ENCODE results near the gene FAM234B. TPM values are rescaled to one million over a fixed set of nuclear protein-coding genes. Genes with fewer than 3 reads are reported as not detected.

Gene FAM234B
- total RNA-seq, 1 experiment from 2014 or later, result 5.7 TPM

DNA sequence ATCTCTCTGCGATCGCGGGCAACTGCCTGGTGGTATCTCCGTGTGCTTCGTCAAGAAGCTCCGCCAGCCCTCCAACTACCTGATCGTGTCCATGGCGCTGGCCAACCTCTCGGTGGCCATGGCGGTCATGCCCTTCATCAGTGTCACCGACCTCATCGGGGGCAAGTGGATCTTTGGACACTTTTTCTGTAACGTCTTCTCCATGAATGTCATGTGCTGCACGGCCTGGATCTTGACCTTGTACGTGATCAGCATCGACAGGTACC, 42.5 kb upstream of the FAM234B start:
- POLR2A ChIA-PET, result interaction anchor here (0.9 to 1.9 kb wide), 6 partner anchors 84 to 221 kb away, joined by 3 to 7 read pairs (median 4); partner anchors contain the start of gene EMP1
- DNase-seq (ENCODE audit: unreplicated experiment), result no peak
- H3K27ac Mint-ChIP-seq (ENCODE audit: low read depth, unreplicated experiment), result no peak overlapping the region
- TF ChIP-seq, protein P1, sequence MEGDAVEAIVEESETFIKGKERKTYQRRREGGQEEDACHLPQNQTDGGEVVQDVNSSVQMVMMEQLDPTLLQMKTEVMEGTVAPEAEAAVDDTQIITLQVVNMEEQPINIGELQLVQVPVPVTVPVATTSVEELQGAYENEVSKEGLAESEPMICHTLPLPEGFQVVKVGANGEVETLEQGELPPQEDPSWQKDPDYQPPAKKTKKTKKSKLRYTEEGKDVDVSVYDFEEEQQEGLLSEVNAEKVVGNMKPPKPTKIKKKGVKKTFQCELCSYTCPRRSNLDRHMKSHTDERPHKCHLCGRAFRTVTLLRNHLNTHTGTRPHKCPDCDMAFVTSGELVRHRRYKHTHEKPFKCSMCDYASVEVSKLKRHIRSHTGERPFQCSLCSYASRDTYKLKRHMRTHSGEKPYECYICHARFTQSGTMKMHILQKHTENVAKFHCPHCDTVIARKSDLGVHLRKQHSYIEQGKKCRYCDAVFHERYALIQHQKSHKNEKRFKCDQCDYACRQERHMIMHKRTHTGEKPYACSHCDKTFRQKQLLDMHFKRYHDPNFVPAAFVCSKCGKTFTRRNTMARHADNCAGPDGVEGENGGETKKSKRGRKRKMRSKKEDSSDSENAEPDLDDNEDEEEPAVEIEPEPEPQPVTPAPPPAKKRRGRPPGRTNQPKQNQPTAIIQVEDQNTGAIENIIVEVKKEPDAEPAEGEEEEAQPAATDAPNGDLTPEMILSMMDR (IDR thresholded peaks at IDR 0.05; ENCODE audit: unreplicated experiment), result no peak
- intact Hi-C loops (cut with micrococcal nuclease), result loop anchor here (1.0 to 5.0 kb wide), 4 partner anchors 207 to 1366 kb away; partner anchors contain the start of gene ATF7IP
- CTCF ChIA-PET, result interaction anchor here (0.7 to 1.7 kb wide), 4 partner anchors 34 to 211 kb away, joined by 3 to 8 read pairs (median 4); no protein-coding TSS in a partner anchor
- no TSS peak for BruUV-seq (replicated peaks)
- H3K4me1 Mint-ChIP-seq (ENCODE audit: insufficient read depth, unreplicated experiment), result peaks cover 33% of the 10 kb centered on the region
- no peaks in the 10 kb centered on the region for H3K9me3 Mint-ChIP-seq (ENCODE audit: unreplicated experiment)
- H3K4me3 Mint-ChIP-seq (ENCODE audit: unreplicated experiment), result peak overlapping the region; percentile 66
- H3K27me3 Mint-ChIP-seq (ENCODE audit: insufficient read depth, unreplicated experiment), result no peaks in the 10 kb centered on the region
- H3K36me3 Mint-ChIP-seq (ENCODE audit: insufficient read depth, unreplicated experiment), result peaks cover 6% of the 10 kb centered on the region

DNA sequence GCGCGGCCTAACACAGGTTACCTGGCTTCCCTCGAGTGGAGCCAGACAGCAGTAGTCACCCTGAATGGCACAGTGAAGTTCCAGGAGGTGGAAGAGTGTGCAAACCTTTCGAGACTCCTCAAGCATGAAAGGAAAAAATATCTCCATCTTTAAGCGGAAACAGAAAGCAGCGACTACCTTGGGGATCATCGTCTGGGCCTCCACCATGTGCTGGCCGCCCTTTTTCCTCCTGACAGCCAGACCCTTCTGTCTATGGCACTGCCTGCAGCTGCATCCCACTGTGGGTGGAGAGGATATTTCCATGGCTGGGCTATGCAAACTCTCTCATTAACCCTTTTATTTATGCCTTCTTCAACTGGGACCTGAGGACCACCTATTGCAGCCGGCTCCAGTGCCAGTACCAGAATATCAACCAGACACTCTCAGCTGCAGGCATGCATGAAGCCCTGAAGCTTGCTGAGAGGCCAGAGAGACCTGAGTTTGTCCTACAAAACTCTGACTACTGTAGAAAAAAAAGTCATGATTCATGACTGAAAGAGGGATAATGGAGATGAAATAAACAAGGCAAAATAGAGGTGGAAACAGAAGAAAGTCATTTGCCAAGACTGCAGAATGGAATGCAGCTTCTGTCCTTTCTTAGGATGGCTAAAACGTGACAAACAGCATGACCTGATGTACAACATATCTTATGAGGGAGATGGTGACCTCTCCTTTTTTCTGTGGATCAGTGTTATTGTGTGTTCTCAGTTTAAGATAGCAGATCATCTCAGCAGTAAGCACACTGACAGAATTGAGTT, 41.7 kb upstream of the FAM234B start:
- no peaks in the 10 kb centered on the region for H3K27me3 Mint-ChIP-seq (ENCODE audit: insufficient read depth, unreplicated experiment)
- H3K9me3 Mint-ChIP-seq (ENCODE audit: unreplicated experiment), result no peaks in the 10 kb centered on the region
- ChIA-PET CTCF (interaction anchor here (0.7 to 1.7 kb wide), 6 partner anchors 33 to 211 kb away, joined by 3 to 8 read pairs (median 4); no protein-coding TSS in a partner anchor), POLR2A (interaction anchor here (0.9 to 1.9 kb wide), 4 partner anchors 83 to 98 kb away, joined by 3 to 4 read pairs (median 4); no protein-coding TSS in a partner anchor)
- peaks cover 28% of the 10 kb centered on the region for H3K4me1 Mint-ChIP-seq (ENCODE audit: insufficient read depth, unreplicated experiment)
- H3K27ac Mint-ChIP-seq (ENCODE audit: low read depth, unreplicated experiment), result no peak overlapping the region
- H3K4me3 Mint-ChIP-seq (ENCODE audit: unreplicated experiment), result peak overlapping the region; percentile 66
- TF ChIP-seq, protein P1 (IDR thresholded peaks at IDR 0.05; ENCODE audit: unreplicated experiment), result no peak
- intact Hi-C loops (cut with micrococcal nuclease), result loop anchor here (5.0 kb wide), 1 partner anchor 1365 kb away; the partner anchor contains the start of gene ATF7IP
- no peak for DNase-seq (ENCODE audit: unreplicated experiment)
- BruUV-seq (replicated peaks), result no TSS peak
- H3K36me3 Mint-ChIP-seq (ENCODE audit: insufficient read depth, unreplicated experiment), result peaks cover 6% of the 10 kb centered on the region

DNA sequence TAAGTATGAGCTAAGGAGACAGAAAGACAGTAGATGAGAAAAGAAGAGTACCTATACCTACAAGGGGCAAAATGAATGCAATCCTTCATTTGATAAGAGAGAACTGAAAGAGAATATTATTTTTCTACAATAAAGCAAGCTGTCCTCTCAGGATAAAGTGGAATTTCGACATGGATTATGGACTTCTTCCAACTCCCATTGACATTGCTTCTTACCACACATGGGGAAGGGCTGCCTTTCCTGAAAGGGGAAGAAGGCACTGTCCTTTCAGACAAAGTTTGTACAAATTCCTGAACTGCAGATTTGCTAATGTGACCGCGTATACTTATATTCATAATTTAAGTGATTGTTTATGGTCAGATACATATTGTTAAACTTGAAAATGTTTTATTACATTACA, 39.8 kb upstream of the FAM234B start:
- DNase-seq (ENCODE audit: unreplicated experiment), result peak; percentile 49
- BruUV-seq (replicated peaks), result no TSS peak
- Mint-ChIP-seq H3K4me1 (ENCODE audit: insufficient read depth, unreplicated experiment) (peaks cover 11% of the 10 kb centered on the region), H3K27me3 (ENCODE audit: insufficient read depth, unreplicated experiment) (no peaks in the 10 kb centered on the region), H3K36me3 (ENCODE audit: insufficient read depth, unreplicated experiment) (no peaks in the 10 kb centered on the region), H3K9me3 (ENCODE audit: unreplicated experiment) (no peaks in the 10 kb centered on the region), H3K4me3 (ENCODE audit: unreplicated experiment) (no peak overlapping the region), H3K27ac (ENCODE audit: low read depth, unreplicated experiment) (no peak overlapping the region)
- CTCF ChIA-PET, result interaction anchor here (0.6 kb wide), 1 partner anchor 11 kb away, joined by 3 read pairs; no protein-coding TSS in a partner anchor
- POLR2A ChIA-PET, result interaction anchor here (0.9 to 1.4 kb wide), 3 partner anchors 39 to 208 kb away, joined by 3 to 5 read pairs (median 3); partner anchors contain the start of gene FAM234B
- TF ChIP-seq, protein P1 (IDR thresholded peaks at IDR 0.05; ENCODE audit: unreplicated experiment), result no peak
- intact Hi-C loops (cut with micrococcal nuclease), result loop anchor here (5.0 kb wide), 1 partner anchor 1363 kb away; the partner anchor contains the start of gene ATF7IP

- intact Hi-C loops (cut with micrococcal nuclease), result loop anchor here (5.0 kb wide), 1 partner anchor 1362 kb away; the partner anchor contains the start of gene ATF7IP
- BruUV-seq (replicated peaks), result no TSS peak
- no peak for DNase-seq (ENCODE audit: unreplicated experiment)
- CTCF ChIA-PET, result interaction anchor here (0.6 to 0.8 kb wide), 3 partner anchors 12 to 219 kb away, joined by 3 to 4 read pairs (median 3); no protein-coding TSS in a partner anchor
- TF ChIP-seq, protein P1 (IDR thresholded peaks at IDR 0.05; ENCODE audit: unreplicated experiment), result no peak
- H3K27ac Mint-ChIP-seq (ENCODE audit: low read depth, unreplicated experiment), result no peak overlapping the region
- H3K36me3 Mint-ChIP-seq (ENCODE audit: insufficient read depth, unreplicated experiment), result no peaks in the 10 kb centered on the region
- no peak overlapping the region for H3K4me3 Mint-ChIP-seq (ENCODE audit: unreplicated experiment)
- H3K9me3 Mint-ChIP-seq (ENCODE audit: unreplicated experiment), result no peaks in the 10 kb centered on the region
- POLR2A ChIA-PET, result interaction anchor here (0.9 to 1.4 kb wide), 3 partner anchors 39 to 207 kb away, joined by 3 to 5 read pairs (median 3); partner anchors contain the start of gene FAM234B
- H3K4me1 Mint-ChIP-seq (ENCODE audit: insufficient read depth, unreplicated experiment), result peaks cover 9% of the 10 kb centered on the region
- no peaks in the 10 kb centered on the region for H3K27me3 Mint-ChIP-seq (ENCODE audit: insufficient read depth, unreplicated experiment)
These were observed 39.2 kb upstream of the FAM234B start for GRCh38 chr12:13004986-13005385.
